ENCODE data around the gene LRMDA. TPM values are rescaled to one million over a fixed set of nuclear protein-coding genes. Genes with fewer than 3 reads are reported as not detected.

LRMDA gene
- total RNA-seq, 2 experiments from 2014 or later, result not detected

DNA sequence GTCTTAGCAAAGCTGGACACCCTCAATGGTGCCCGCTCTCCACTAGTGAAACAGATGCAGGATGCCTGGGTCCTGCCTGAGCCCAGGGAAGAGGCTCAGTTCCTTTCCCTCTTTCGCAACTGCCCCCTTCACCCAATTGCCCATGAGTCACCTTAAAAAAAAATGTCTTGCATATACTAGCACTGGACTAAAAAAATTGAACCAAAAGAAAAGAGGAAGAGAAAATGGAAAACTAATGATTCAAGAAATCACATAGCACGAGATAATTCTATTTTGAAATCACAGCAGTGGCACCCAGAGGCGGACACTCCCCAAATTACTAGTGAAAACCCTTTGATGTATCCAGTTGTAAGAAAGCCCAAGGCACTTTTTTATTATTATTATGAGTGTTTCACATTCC is 972.5 kb downstream of the LRMDA start:
- CTCF ChIA-PET, result no interaction called here
- POLR2A ChIA-PET, result no interaction called here

GRCh38 chr10:76404531-76404930 is 973.1 kb downstream of the LRMDA start:
- POLR2A ChIA-PET, result no interaction called here

DNA sequence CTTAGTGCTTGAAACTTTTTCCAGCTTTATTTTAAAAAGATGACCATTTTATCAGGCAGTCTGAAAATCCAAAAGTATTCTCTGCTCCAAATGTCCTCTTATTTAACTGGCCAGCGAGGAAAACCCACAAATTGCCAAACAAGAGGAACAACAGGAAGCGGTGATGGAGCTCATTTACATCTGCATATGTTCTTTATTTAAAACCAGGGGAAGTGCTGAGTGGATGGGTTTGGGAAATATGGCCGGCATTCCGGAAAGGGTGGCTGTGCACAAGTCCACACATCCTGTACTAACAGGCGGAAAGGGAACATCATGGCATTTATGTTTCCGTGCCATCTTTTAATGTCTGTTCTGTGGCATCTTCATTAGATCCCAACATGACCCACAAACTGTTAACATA is 974.5 kb downstream of the LRMDA start:
- ChIA-PET POLR2A (no interaction called here), CTCF (no interaction called here)

More at GRCh38 chr10:76404531-76404930, 973.1 kb downstream of the LRMDA start:
- CTCF ChIA-PET, result no interaction called here

- ChIA-PET CTCF (no interaction called here), POLR2A (no interaction called here)
These were observed 977.2 kb downstream of the LRMDA start for GRCh38 chr10:76408646-76409045.

DNA sequence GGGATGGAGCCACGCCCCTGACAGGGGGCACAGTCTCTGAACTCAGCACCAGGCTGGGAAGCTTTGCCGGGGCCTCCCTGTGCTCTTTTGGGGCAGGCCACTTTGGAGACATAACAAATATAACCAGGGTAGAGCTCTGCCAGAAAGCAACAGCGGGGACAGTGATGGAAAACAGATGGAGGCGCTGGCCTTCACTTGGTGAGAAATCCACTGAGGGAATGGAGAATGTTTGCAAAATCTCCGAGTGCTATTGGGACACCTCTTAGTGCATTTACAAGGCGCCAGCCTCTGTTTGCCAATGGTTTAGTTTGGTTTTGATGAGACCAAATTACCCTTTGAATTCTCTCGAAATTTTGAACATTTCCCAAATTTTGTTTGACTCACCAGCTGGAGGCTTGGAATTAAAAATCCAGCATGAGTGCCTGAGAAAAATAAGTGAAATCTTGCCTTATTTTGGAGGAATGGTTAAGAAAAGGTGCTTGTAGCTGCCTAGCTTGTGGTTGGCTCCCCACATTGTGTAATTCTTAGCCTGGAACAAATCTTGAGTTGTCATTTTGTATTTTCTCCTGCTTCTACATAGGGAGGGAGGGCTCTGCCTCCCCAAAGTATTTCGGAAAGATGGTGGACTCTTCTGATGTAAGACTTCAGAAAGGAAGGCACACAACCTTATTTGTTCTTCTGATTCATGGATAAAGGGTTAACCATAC is 980.5 kb downstream of the LRMDA start:
- POLR2A ChIA-PET, result no interaction called here
- CTCF ChIA-PET, result no interaction called here

GRCh38 chr10:76415554-76415953 is 984.1 kb downstream of the LRMDA start:
- POLR2A ChIA-PET, result no interaction called here
- CTCF ChIA-PET, result no interaction called here

DNA sequence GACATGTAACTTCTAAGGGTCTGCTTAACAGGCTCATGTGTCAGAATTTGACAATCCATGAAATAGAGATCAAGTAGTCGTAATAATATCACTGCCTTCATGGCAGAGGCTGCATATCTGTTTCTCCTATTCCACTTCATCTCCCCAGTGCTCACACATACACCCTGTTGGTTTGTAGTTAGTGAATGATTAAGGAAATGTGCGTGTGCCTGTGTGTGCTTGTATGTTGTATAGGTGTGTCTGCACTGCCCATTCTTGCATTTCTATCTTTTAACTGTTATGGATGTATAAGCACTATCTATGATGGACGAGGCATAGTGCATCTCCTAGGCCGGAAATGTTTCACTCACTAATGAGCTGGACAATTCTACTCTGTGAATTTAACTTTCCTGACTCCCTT is 985.2 kb downstream of the LRMDA start:
- ChIA-PET CTCF (no interaction called here), POLR2A (no interaction called here)

GRCh38 chr10:76420725-76421124 is 989.3 kb downstream of the LRMDA start:
- CTCF ChIA-PET, result no interaction called here

GRCh38 chr10:76422769-76423168 is 991.3 kb downstream of the LRMDA start:
- POLR2A ChIA-PET, result no interaction called here
- CTCF ChIA-PET, result no interaction called here

More at GRCh38 chr10:76420725-76421124, 989.3 kb downstream of the LRMDA start:
- POLR2A ChIA-PET, result no interaction called here

- CTCF ChIA-PET, result no interaction called here
- POLR2A ChIA-PET, result no interaction called here
These were observed 997.3 kb downstream of the LRMDA start for GRCh38 chr10:76428551-76429367.

- ChIA-PET CTCF (no interaction called here), POLR2A (no interaction called here)
These were observed 998.1 kb downstream of the LRMDA start for GRCh38 chr10:76429368-76430060.

- POLR2A ChIA-PET, result no interaction called here
- CTCF ChIA-PET, result no interaction called here
These were observed 998.7 kb downstream of the LRMDA start for GRCh38 chr10:76430061-76430645.

GRCh38 chr10:76432016-76433012 is 1000.9 kb downstream of the LRMDA start:
- POLR2A ChIA-PET, result no interaction called here
- CTCF ChIA-PET, result no interaction called here

DNA sequence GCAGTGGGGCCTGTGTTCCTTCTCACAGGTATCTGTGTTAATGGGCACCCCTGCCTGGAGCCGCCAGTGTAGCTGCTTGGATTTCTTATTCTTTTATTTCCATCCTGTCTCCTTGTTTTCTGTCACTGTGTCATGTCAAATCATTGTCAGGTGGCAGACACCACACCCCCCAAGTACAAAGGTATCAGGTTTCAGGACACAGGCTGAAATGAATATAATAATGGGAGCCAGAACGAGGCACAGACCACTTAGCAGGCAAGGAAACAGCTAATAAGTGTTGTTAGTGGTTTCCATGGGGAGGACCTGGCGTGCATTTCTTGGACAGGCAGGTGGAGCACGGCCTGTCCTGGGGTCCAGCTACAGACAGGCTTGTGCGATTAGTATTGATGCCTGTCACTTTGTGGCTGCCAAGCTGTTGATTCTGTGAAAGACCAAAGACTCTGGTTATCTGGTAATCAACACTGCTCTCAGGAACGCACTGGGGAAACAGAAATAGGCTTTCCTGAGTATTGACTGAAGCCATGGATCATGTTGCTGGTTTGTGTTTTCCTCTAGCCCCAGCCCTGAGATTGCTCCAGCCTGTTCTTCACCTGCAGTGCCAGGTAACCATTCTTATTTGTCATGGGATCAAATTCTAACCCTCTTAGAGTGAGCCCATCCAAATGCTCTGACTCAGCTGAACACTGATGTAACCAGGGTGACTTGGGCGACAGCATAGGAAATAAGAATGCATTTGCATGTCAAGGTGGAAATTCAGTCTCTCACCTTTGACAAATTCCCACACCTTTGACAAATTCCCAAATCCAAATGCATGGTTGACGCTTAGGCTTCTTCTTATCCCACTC is 1002.0 kb downstream of the LRMDA start:
- ChIA-PET POLR2A (no interaction called here), CTCF (no interaction called here)

GRCh38 chr10:76435157-76435556 is 1003.7 kb downstream of the LRMDA start:
- ChIA-PET CTCF (no interaction called here), POLR2A (no interaction called here)

- CTCF ChIA-PET, result no interaction called here
These were observed 1005.0 kb downstream of the LRMDA start for GRCh38 chr10:76436401-76436811.

GRCh38 chr10:76436981-76437380 is 1005.6 kb downstream of the LRMDA start:
- POLR2A ChIA-PET, result no interaction called here
- CTCF ChIA-PET, result no interaction called here

More at GRCh38 chr10:76436401-76436811, 1005.0 kb downstream of the LRMDA start:
- POLR2A ChIA-PET, result no interaction called here

DNA sequence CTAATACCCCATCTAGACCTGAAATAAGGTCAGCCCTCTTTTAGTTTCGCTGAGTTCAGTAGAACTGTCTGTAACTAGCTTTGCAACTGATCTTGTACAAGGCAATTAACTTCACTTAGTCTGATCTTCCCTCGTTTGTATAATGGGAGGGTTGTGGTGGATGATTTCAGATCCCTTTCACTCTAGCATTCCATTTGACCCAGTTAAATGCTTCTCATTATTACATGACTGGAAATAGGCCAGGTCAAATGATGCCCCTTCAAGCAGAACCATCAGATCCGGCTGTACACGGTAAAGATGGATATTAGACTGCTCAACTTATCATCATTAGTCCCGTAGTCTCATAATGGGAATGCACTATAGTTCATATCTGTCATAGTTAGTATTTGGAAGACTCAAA is 1009.0 kb downstream of the LRMDA start:
- POLR2A ChIA-PET, result no interaction called here
- CTCF ChIA-PET, result no interaction called here

GRCh38 chr10:76442113-76442512 is 1010.7 kb downstream of the LRMDA start:
- ChIA-PET CTCF (no interaction called here), POLR2A (no interaction called here)
